NCI-H2196 treated with DMSO at 0.1 percent for 48 hours (cell line): ENCODE results near the gene PTBP2.

ENCODE experiments used
- DNase-seq: peaks from one replicate; lab custom pipeline; 2025; ENCODE audit not compliant: unreplicated experiment; lab: John Stamatoyannopoulos, UW

The PTBP2 gene, protein sequence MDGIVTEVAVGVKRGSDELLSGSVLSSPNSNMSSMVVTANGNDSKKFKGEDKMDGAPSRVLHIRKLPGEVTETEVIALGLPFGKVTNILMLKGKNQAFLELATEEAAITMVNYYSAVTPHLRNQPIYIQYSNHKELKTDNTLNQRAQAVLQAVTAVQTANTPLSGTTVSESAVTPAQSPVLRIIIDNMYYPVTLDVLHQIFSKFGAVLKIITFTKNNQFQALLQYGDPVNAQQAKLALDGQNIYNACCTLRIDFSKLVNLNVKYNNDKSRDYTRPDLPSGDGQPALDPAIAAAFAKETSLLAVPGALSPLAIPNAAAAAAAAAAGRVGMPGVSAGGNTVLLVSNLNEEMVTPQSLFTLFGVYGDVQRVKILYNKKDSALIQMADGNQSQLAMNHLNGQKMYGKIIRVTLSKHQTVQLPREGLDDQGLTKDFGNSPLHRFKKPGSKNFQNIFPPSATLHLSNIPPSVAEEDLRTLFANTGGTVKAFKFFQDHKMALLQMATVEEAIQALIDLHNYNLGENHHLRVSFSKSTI

GRCh38 chr1:96721416-96722160, at the start of gene PTBP2:
PTBP2 (plus strand) TSS chr1:96721784; CDS start chr1:96721865, 81 bp downstream.
- peak; percentile 70 for DNase-seq

GRCh38 chr1:96674915-96675314, 46.7 kb upstream of the PTBP2 start:
- DNase-seq: no peak

GRCh38 chr1:96682056-96682455, 39.5 kb upstream of the PTBP2 start:
- no peak for DNase-seq

GRCh38 chr1:96683931-96684330, 37.7 kb upstream of the PTBP2 start:
- DNase-seq: no peak

GRCh38 chr1:96684744-96685143, 36.8 kb upstream of the PTBP2 start:
- no peak for DNase-seq

DNA sequence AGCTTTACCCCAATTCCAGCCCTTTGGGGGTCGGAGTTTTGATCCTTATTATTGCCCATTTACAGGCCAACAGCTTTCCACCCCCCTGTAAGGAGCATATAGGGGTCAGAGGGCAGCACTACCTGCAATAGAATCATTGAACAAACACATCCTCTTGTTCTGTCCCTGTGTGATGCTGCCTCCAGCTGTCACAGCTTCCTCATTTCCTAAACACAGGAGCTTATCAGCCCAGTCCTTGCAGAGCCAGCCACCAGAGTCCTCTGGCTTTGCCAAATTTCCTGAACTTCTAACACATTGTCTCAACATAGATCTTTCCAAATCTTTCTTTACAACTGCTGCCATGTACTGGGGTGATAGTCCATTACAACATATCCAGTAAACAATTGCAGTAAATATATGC, 32.8 kb upstream of the PTBP2 start:
- no peak for DNase-seq

- DNase-seq: no peak
Measured at GRCh38 chr1:96695954-96696353, 25.6 kb upstream of the PTBP2 start.

GRCh38 chr1:96698342-96698983, 23.1 kb upstream of the PTBP2 start:
- DNase-seq: no peak

- DNase-seq: no peak
Measured at GRCh38 chr1:96703186-96703585, 18.4 kb upstream of the PTBP2 start.

GRCh38 chr1:96707023-96707422, 14.6 kb upstream of the PTBP2 start:
- DNase-seq: no peak

- no peak for DNase-seq
Measured at GRCh38 chr1:96708482-96708881, 13.1 kb upstream of the PTBP2 start.

DNA sequence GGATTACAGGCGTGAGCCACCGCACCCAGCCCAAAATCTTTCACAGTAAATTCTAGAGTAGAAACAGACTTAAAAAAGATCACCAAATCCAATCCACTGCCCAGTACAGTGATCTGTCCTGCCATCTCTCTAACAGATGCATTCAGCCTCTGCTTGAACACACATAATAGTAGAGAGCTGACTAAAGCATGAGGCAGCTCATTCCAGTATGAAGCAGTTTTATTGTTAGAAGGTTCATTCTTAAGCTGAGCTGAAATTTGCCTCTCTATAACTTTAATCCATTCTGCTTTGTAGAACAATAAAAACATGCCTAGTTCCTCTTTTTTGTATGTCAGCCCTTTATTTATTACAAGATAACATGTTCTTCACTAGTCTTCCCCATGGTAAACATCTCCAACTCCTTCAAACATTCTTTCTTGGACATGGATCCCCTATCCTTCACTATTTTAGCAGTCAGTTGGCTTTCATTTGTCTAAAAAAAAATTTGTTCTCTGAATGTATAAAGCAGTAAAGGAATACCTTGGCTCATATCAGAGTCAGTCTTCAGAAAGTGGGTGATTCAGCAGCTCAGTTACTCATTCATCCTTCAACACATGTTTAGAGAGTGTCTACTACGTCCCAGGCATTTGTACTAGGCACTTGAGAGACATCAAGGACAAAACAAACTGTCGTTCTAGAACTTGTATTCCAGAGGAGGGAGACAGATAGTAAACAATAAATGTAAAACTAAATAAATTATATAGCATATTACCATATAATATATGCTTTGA, 10.7 kb upstream of the PTBP2 start:
- no peak for DNase-seq

DNA sequence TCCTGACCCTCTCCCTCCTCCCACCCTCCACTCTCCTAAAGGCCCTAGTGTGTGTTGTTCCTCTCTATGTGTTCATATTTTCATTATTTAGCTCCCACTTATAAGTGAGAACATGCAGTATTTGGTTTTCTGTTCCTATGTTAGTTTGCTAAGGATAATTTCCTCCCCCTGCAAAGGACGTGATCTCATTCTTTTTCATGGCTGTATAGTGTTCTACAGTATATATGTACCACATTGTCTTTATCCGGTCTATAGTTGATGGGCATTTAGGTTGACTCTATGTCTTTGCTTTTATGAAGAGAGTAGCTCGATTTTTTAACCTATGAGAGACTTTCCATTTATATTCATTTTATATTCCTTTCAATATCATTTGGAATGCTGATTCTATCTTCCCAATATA, 7.9 kb upstream of the PTBP2 start:
- DNase-seq: no peak

DNA sequence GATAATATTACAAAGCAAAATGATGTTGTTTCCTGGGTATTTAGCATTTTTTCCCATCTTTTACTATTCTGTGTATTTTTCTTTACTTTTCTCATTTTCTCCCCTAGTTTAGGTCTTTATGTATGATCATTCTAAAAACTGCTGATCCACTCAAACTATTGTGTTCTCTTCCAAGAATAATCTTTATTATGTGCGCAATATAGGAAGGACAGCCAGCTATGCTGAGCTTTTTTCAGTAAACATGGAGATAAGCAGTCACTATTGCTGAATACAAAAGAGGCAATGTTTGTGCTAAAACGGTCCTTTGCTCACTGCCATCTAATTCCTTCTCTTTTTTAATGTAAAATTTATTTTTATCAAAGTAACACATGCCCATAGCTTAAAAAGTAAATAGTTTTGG, 6.7 kb upstream of the PTBP2 start:
- no peak for DNase-seq

- no peak for DNase-seq
Measured at GRCh38 chr1:96715482-96715881, 6.1 kb upstream of the PTBP2 start.

DNA sequence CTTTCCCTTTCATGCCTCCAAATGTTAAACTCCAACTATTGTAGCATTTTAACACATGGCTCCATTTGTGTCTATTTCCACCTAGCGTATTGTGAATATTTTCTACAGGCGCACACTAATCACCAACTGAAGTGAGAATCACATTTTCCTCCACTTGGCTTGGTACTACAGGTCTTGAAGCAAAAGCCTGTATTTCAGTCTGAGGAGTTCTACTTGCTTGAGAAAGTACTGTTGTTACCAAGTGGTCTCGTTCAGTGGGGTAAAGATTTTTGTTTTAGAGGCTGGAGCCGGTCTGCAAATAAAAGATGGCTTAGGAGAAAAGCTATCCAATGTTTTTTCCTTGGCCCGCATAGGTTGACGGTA, 550 bp upstream of the PTBP2 start:
- DNase-seq: no peak

- peak; percentile 22 for DNase-seq
Measured at GRCh38 chr1:96722161-96722922, 758 bp downstream of the PTBP2 start.

DNA sequence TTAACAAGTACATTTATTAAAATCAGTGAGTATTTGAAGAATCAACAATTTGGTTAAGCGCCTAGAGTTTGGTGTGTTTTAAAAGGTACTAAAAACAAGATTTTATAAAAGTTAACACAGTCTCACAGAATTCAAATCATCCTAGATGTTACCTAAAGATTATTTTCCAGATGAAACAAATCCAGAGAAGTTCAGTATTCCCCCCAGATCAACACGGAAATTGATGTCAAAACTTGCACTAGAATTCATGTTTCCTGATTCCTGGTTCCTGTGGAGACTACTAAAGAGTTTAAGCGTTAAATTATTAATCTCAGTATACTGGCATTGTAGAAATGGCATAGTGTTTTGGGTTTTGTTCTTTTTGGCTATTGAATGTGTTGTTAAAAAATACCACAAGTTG, 1.4 kb downstream of the PTBP2 start:
- DNase-seq: no peak

DNA sequence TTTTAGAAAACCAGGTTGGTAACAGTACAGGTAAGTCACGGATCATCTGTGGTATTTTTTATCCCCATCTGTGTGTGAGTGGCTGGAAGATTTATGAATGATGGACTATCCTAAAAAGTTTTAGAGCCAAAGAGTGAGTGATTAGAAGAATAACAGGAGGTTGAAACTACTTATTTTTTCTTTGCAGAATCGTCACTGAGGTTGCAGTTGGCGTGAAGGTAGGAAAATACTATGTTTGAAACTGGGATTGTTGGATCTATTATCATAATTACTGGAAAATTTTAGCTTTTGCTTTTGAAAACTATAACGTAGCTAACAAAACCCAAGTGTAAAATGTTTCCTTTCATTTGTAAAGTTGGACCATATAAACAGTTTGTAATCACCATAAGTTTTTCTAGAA, 1.8 kb downstream of the PTBP2 start:
- DNase-seq: no peak

DNA sequence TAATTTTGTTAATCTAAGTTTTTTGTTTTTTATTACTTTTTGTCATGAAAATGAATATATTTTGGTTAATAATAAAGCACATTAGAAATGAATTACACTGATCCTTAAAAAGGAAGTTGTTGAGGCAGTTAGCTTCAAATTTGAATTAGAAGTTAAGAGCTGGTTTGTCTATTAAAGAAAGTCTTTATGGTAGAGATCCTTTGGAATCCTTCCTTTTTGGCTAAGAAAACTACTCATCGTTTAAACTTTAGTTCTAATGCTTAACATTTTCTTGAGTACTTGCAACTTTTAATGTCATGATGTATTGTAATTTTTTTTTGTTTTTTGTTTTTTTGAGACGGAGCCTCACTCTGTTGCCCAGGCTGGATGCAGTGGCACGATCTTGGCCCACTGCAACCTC, 2.4 kb downstream of the PTBP2 start:
- DNase-seq: no peak
